GM21576 (cell line): ENCODE results near the gene ATP10B.
"Not testable (repeated sequence)": the region's sequence is repeated elsewhere in the genome, so short reads cannot be mapped to it uniquely, and the experiment has no call there.

Experiments used
- ATAC-seq: cut with Tn5 transposase; IDR thresholded peaks from one replicate; pipeline ENCODE4 v1.9.1; 2021; ENCODE audit warnings: mild to moderate bottlenecking, moderate library complexity; ENCODE audit not compliant: unreplicated experiment

ATP10B gene

GRCh38 chr5:160769301-160769700 is 82.7 kb downstream of the ATP10B start:
- no peak for ATAC-seq

DNA sequence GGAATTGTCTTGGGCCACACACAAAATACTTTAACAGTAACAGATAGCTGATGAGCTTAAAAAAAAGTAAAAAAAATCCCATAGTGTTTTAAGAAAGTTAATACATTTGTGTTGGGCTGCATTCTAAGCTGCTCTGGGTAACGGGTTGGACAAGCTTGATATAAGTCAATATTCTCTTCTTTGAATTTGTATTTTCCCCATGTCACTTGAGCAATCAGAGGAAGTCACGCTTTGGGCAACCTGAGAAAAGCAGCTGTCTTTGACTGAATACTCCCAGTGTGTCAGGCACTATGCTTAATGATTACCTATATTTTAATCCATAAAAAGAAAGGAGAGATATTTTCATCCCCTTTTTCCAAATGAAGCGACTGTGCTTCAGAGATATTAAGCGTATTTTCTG is 84.9 kb downstream of the ATP10B start:
- ATAC-seq: no peak

GRCh38 chr5:160760008-160760407 is 92.0 kb downstream of the ATP10B start:
- ATAC-seq: no peak

DNA sequence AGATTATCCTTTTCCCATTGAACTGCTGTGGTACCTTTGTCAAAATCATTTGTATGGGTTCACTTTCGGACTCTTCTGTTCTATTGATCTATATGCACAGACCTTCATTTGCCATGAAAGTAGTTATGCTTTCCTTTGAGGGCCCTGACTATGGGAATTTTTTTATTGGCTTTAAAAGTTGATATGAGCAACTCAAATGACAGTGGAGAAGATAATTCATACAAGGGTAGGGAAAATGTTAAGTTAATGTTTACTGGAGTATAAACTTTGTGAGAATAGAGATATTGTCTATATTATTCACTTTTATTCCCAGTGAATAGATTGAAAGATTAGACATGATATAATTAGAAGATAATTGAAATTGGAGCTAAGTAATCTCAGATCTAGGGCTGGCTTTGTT is 94.8 kb downstream of the ATP10B start:
- ATAC-seq: no peak

- no peak for ATAC-seq
These were observed 100.9 kb downstream of the ATP10B start for GRCh38 chr5:160750938-160751657.

- ATAC-seq: no peak
These were observed 102.3 kb downstream of the ATP10B start for GRCh38 chr5:160749682-160750081.

GRCh38 chr5:160749026-160749425 is 103.0 kb downstream of the ATP10B start:
- ATAC-seq: no peak

DNA sequence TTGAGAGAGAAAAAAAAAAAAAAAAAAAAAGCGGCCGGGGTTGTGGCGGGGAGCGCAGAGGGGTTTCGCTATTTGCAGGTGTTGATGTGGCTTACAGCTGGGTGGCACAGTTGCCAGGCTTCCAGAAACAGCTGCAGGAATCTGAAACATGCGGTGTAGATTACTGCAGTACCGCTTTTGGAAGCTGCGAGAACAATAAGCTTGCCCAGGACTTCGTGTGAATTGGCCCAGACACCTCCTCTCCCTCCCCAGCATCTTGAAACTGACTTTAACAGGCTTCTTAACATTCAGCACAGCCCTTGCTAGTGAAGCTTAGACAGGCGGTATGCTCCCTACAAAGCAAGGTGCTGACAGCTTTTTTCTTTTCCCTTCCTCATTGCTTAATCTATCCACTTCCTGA is 104.0 kb downstream of the ATP10B start:
- ATAC-seq: no peak

GRCh38 chr5:160747559-160747958 is 104.5 kb downstream of the ATP10B start:
- ATAC-seq: no peak

GRCh38 chr5:160744268-160745101 is 107.5 kb downstream of the ATP10B start:
- ATAC-seq: no peak

- ATAC-seq: peak; percentile 80
These were observed 109.0 kb downstream of the ATP10B start for GRCh38 chr5:160743027-160743426.

DNA sequence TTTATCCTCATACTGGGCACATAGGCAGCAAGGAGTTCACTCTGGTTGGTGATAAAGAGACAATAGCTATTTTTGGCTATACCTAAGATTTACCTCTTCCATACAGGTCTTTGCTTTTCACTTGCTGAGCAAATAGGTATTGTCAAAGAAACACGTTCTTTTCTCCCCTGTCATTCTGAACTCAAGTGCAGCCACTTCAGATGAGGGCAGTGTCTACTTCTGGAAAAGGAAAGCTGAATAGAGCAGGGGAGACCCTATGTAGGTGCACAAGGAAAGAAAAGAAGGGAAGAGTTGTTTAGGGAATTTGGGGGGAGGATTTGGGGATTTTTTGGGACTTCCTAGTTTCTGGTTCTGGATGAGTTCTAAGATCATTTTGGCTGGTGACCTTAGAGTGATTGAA is 109.6 kb downstream of the ATP10B start:
- ATAC-seq: no peak

DNA sequence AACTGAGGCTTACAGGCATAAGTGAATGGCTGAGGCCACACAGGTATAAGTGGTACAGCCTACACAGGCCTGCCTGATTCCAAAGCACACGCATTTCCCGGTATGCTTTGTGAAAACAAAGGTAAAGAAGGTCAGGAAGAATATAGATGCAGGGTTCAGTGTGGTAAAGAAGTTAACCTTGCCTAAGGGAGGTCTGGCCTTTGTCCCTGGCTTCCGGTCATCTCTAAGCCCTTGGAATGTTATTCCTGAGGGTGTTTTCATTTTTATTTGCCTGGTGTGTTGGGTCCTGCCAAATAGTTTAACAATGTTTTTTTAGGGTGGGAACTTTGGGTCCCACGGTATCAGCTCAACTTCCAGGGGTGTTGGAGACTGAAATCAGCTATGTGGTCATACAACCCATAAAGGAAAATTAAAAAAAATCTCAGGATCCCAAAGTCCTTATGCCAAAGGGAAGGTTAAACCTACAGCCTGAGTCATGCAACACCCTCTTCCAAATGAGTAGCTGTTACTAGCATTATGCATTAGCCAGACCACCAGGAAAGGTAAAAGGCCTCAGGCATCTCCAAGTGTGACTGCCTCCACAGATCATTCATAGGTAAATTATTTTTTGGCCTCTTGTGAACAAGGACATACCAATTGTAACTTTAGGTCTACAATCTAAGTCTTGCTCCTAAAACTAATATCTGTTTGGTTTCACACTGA is 124.6 kb downstream of the ATP10B start:
- ATAC-seq: no peak

- no peak for ATAC-seq
These were observed 125.3 kb downstream of the ATP10B start for GRCh38 chr5:160726721-160727120.

DNA sequence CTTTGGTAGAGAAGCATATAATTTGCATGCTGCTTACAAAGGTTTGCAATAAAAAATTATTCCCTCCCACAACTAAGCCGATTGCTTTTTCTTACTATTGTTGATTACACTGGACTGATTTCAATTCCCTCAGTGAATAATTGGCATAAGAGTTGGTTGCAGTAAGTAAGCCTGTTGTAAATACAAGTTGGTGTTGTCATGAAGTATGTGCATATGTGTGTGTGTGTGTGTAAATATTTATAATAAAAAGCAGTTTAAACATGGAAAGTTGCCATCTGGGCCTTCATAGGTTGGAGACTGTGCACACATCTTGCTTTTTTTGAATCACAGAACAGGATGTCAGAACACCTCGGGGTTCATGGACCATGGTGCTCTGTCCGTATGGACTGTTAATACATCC is 131.2 kb downstream of the ATP10B start:
- ATAC-seq: no peak

- ATAC-seq: not testable (repeated sequence)
These were observed 136.5 kb downstream of the ATP10B start for GRCh38 chr5:160715508-160715907.

- ATAC-seq: no peak
These were observed 148.3 kb downstream of the ATP10B start for GRCh38 chr5:160703547-160704189.

DNA sequence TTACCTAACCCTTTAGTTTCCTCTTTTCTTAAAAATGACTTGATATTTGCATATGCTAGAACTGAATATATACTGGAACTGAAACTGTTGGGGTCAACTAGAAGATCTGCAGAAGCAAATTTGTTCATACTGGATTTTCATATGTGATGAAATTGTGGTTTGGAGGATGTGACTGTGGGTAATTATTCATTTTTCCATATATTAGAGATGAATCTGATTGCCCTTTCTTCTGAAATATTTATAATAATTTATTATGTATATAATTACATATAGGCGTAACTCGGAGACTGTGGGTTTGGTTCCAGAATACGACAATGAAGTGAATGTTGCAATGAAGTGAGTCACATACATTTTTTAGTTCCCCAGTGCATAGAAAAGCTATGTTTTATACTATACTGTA is 149.1 kb downstream of the ATP10B start:
- peak; percentile 94 for ATAC-seq

DNA sequence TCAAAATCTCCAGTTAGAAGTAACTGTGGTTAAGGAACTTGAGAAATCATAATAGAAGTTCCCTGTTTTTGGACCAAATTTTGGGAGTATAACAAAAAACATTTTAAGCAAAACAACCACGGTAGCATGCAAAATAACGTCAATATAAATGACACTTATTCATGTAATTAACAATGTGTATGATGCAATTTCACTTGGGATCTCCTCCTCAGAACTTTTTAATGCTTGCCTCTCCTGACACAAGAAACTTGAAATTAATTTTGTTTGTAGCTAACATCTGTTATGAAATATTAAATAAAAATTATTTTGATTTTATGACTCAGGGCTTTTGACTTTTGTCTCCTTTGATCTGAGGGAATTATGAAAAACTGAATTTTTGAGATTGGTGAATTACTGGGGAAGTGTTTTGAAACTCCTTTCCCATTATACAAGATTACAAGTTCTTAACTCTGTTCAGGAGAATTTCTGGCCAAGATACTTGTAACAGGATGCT is 149.7 kb downstream of the ATP10B start:
- ATAC-seq: no peak

DNA sequence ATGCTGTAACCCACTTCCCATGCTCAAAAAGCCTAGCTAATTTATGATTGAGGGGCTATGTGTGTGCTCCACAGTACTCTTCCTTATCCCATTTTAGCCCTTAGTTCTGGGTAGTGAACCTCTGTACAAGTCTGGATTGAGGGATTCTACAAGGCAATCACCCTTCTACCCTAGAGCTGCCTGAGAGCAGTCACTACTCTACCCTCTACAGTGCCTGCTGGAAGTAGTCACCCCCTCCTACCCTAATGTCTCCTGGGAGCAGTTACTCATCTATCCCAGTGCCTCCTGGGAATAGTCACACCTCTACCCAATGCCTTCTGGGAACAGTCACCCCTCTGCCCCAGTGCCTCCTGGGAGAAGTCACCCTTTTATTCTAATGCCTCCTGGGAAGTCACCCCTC is 150.6 kb downstream of the ATP10B start:
- no peak for ATAC-seq

- ATAC-seq: no peak
These were observed 152.7 kb downstream of the ATP10B start for GRCh38 chr5:160699301-160699700.
